Lung (tissue), 13 donors: Measurements from ENCODE around the gene PRPH2. TPM values are rescaled to one million over a fixed set of nuclear protein-coding genes. Genes with fewer than 3 reads are reported as not detected.

Experiments used
- ATAC-seq: fragments of 200-7000 bp; cut with Tn5 transposase; one replicate; pipeline ENCODE4 v1.9.1; 2020; ENCODE audit warnings: moderate number of reproducible peaks; ENCODE audit not compliant: insufficient read depth, low FRiP score
- DNase-seq, 3 donors: peaks; one replicate each; pipeline ENCODE4 v3.0.0-alpha.2; 2013 to 2017
- H3K27ac ChIP-seq, 2 donors: one replicate each; pipeline ENCODE4 v1.5.1; 2013; ENCODE audit warnings: mild to moderate bottlenecking in 2 of 2, moderate library complexity in 2 of 2, control low read depth in 1 of 2, inconsistent platforms in 1 of 2, low read depth in 1 of 2, low read length in 1 of 2
- H3K27me3 ChIP-seq, 3 donors: one replicate each; pipeline ENCODE4 v1.5.1; 2013; ENCODE audit warnings: low read length in 2 of 3; ENCODE audit not compliant: control insufficient read depth in 3 of 3, insufficient read depth in 3 of 3
- H3K36me3 ChIP-seq, 4 donors: one replicate each; pipeline ENCODE4 v1.5.1; 2013; ENCODE audit warnings: low read length in 4 of 4, mild to moderate bottlenecking in 1 of 4, moderate library complexity in 1 of 4; ENCODE audit not compliant: control insufficient read depth in 4 of 4, insufficient read depth in 4 of 4
- H3K4me1 ChIP-seq, 5 donors: one replicate each; pipeline ENCODE4 v1.5.1; 2013; ENCODE audit warnings: low read length in 5 of 5, mild to moderate bottlenecking in 2 of 5, moderate library complexity in 1 of 5; ENCODE audit not compliant: control insufficient read depth in 5 of 5, insufficient read depth in 5 of 5
- H3K4me3 ChIP-seq: one replicate; pipeline ENCODE4 v1.5.1; 2013; ENCODE audit warnings: mild to moderate bottlenecking, control low read depth, moderate library complexity
- H3K9ac ChIP-seq, 2 donors: one replicate each; pipeline ENCODE4 v1.5.1; 2013; ENCODE audit warnings: low read length in 2 of 2, control low read depth in 1 of 2; ENCODE audit not compliant: insufficient read depth in 1 of 2
- H3K9me3 ChIP-seq, 4 donors: one replicate each; pipeline ENCODE4 v1.5.1; 2013; ENCODE audit warnings: low read length in 3 of 4, mild to moderate bottlenecking in 1 of 4, moderate library complexity in 1 of 4; ENCODE audit not compliant: control insufficient read depth in 4 of 4, insufficient read depth in 3 of 4
- CTCF ChIP-seq: IDR thresholded peaks from 2 replicates; pipeline ENCODE4 v1.5.1; 2012; ENCODE audit warnings: mild to moderate bottlenecking; ENCODE audit errors: control extremely low read depth, extremely low read depth
- WGBS, 2 donors: extraction: QIAGEN DNeasy Blood & Tissue Kit; methylation state at CpG; one replicate each; pipeline ENCODE4 v1.1.7; 2013; 5-methylcytosine and 5-hydroxymethylcytosine counted together
- polyA plus RNA-seq, 2 donors: library from polyadenylated mRNA; stranded (reverse); fragments of 200-250 nt; gene quantifications; one replicate each; pipeline ENCODE4 v1.2.1, GENCODE V29; 2013
- small RNA-seq: library from RNA; depleted of rRNA; stranded (forward); fragments of <200 nt; gene quantifications from one replicate; pipeline ENCODE3, GENCODE V24; 2014; ENCODE audit warnings: low replicate concordance
- total RNA-seq, 2 donors: library from RNA; depleted of rRNA in 1 of 2; stranded (reverse); fragments of >200 nt in 1 of 2; gene quantifications; one replicate each; pipeline ENCODE4 v1.2.1, GENCODE V29; 2014 to 2021
- donor health status: control.
- donor health status: control.
- donor health status: Bipolar disorder and iron deficiency.
- donor health status: healthy.
- donor health status: DM: yes; HTN: yes; CAD: no.

Gene PRPH2
- total and polyA plus RNA-seq, 4 donors: 0.31 to 2.6 (median 1.1) TPM

- Histone ChIP-seq H3K27ac (no peak overlapping the region), H3K4me1 (no peaks in the 10 kb centered on the region), H3K36me3 (peaks cover 14 to 47% (median 27%) of the 10 kb centered on the region in 4 donors), H3K27me3 (no peaks in the 10 kb centered on the region), H3K9me3 (no peaks in the 10 kb centered on the region), H3K9ac (no peak overlapping the region), H3K4me3 (no peak overlapping the region)
- ATAC-seq: no peak
- no peak for DNase-seq
- 38 to 81% methylated on average over 1 of the region's 1 CpG for WGBS, 2 donors
- TF ChIP-seq CTCF: no peak
Observed at GRCh38 chr6:42659806-42660205, 62.6 kb downstream of the PRPH2 start.

- Histone ChIP-seq H3K27me3 (no peaks in the 10 kb centered on the region), H3K9ac (no peak overlapping the region), H3K4me1 (no peaks in the 10 kb centered on the region), H3K4me3 (no peak overlapping the region), H3K27ac (no peak overlapping the region), H3K36me3 (peaks cover 15 to 31% (median 25%) of the 10 kb centered on the region in 4 donors), H3K9me3 (no peaks in the 10 kb centered on the region)
- ATAC-seq (no peak), DNase-seq (no peak)
- no peak for TF ChIP-seq CTCF
- WGBS, 2 donors: 96% methylated on average over 5 of the region's 5 CpGs
Observed at GRCh38 chr6:42653851-42654250, 68.5 kb downstream of the PRPH2 start.

- no peak for TF ChIP-seq CTCF
- DNase-seq (no peak), ATAC-seq (no peak)
- Histone ChIP-seq H3K36me3 (peaks cover 16 to 26% (median 20%) of the 10 kb centered on the region in 4 donors), H3K27ac (no peak overlapping the region), H3K4me1 (no peaks in the 10 kb centered on the region), H3K27me3 (no peaks in the 10 kb centered on the region), H3K9me3 (no peaks in the 10 kb centered on the region), H3K4me3 (no peak overlapping the region), H3K9ac (no peak overlapping the region)
- 92 to 97% methylated on average over 5 of the region's 5 CpGs for WGBS, 2 donors
Observed at GRCh38 chr6:42652024-42652746, 70.2 kb downstream of the PRPH2 start.

Small RNA genes lying within 50 kb of the gene (small RNA-seq; reads per million reads assigned to genes)
- gene RNU6-890P: not detected

Other genes with a start within 250 kb of the PRPH2 start
- 10 to 100 TPM; 28.9 to 45.4 TPM for gene UBR2, start 158.6 kb downstream of the PRPH2 start, total RNA-seq
- 1 to 10 TPM; 8.4 to 9.2 TPM for gene UBR2, start 158.6 kb downstream of the PRPH2 start, polyA plus RNA-seq
- gene TBCC, start 23.5 kb upstream of the PRPH2 start, total RNA-seq: 10 to 100 TPM; 22.1 to 22.2 TPM
- gene TBCC, start 23.5 kb upstream of the PRPH2 start, polyA plus RNA-seq: 10 to 100 TPM; 21.6 to 38.0 TPM
- gene BICRAL, start 59.5 kb upstream of the PRPH2 start, total RNA-seq: 10 to 100 TPM; 14.6 to 18.6 TPM
- gene BICRAL, start 59.5 kb upstream of the PRPH2 start, polyA plus RNA-seq: 1 to 10 TPM; 2.8 to 6.8 TPM
- gene RPL7L1, start 157.0 kb upstream of the PRPH2 start, total RNA-seq: 10 to 100 TPM; 66.1 to 98.7 TPM
- gene RPL7L1, start 157.0 kb upstream of the PRPH2 start, polyA plus RNA-seq: 10 to 100 TPM; 39.3 to 57.6 TPM
- 1 to 10 TPM in 1 of 2 donors, under 1 TPM in 1; 0.37 to 3.4 TPM for gene PTCRA, start 193.5 kb upstream of the PRPH2 start, total RNA-seq
- gene PTCRA, start 193.5 kb upstream of the PRPH2 start, polyA plus RNA-seq: 1 to 10 TPM; 4.6 to 5.5 TPM
- gene CNPY3, start 206.9 kb upstream of the PRPH2 start, total RNA-seq: 10 to 100 TPM; 36.0 to 63.4 TPM
- gene CNPY3, start 206.9 kb upstream of the PRPH2 start, polyA plus RNA-seq: 10 to 100 TPM; 48.9 to 90.5 TPM
- gene GNMT, start 238.2 kb upstream of the PRPH2 start, total RNA-seq: 1 to 10 TPM; 1.0 to 3.0 TPM
- 1 to 10 TPM; 1.3 to 4.5 TPM for gene GNMT, start 238.2 kb upstream of the PRPH2 start, polyA plus RNA-seq